HepG2 (cell line): ENCODE data around the gene ZNF385B. TPM values are rescaled to one million over a fixed set of nuclear protein-coding genes. Genes with fewer than 3 reads are reported as not detected.

ENCODE experiments used
- ESRRA ChIP-seq: sonication (generic); formaldehyde crosslinking; IDR thresholded peaks from 2 replicates; pipeline ENCODE4 v1.5.1; 2020; ENCODE audit warnings: mild to moderate bottlenecking, low read depth, missing genetic modification reagents
- GATA4 ChIP-seq: sonication (generic); IDR thresholded peaks from 2 replicates; pipeline ENCODE4 v1.6.1; 2016; ENCODE audit warnings: antibody characterized with exemption, low read depth, borderline replicate concordance
- GATAD1 ChIP-seq: IDR thresholded peaks from 2 replicates; pipeline ENCODE4 v1.6.1; 2016; ENCODE audit warnings: missing genetic modification reagents, missing compliant biosample characterization
- HNF4A ChIP-seq: sonication (generic); formaldehyde crosslinking; IDR thresholded peaks from 2 replicates; pipeline ENCODE4 v1.4.0; 2020; ENCODE audit warnings: missing genetic modification reagents
- MED8 ChIP-seq: sonication (generic); formaldehyde crosslinking; IDR thresholded peaks from 2 replicates; pipeline ENCODE4 v1.8.1; 2023; ENCODE audit warnings: mild to moderate bottlenecking, missing genetic modification reagents; ENCODE audit not compliant: insufficient replicate concordance
- PRDM10 ChIP-seq: sonication (generic); formaldehyde crosslinking; IDR thresholded peaks from 2 replicates; pipeline ENCODE4 v1.4.0; 2020; ENCODE audit warnings: low read depth, missing genetic modification reagents
- RERE ChIP-seq: IDR thresholded peaks from 2 replicates; pipeline ENCODE4 v1.6.1; 2016; ENCODE audit warnings: low read depth, missing genetic modification reagents, missing compliant biosample characterization
- ZBTB25 ChIP-seq: IDR thresholded peaks from 2 replicates; pipeline ENCODE4 v1.6.1; 2018; ENCODE audit warnings: missing genetic modification reagents
- ZFP36L1 ChIP-seq: sonication (generic); formaldehyde crosslinking; IDR thresholded peaks from 2 replicates; pipeline ENCODE4 v1.8.0; 2022; ENCODE audit warnings: mild to moderate bottlenecking, missing genetic modification reagents, moderate library complexity
- ZFP90 ChIP-seq: sonication (generic); formaldehyde crosslinking; IDR thresholded peaks from 2 replicates; pipeline ENCODE4 v1.8.0; 2022; ENCODE audit warnings: missing genetic modification reagents, mild to moderate bottlenecking, inconsistent platforms, borderline replicate concordance
- ZNF142 ChIP-seq: sonication (generic); formaldehyde crosslinking; IDR thresholded peaks from 2 replicates; pipeline ENCODE4 v1.4.0; 2020; ENCODE audit warnings: missing genetic modification reagents
- ZNF205 ChIP-seq: IDR thresholded peaks from 2 replicates; pipeline ENCODE4 v1.6.1; 2018; ENCODE audit warnings: missing biosample characterization, missing genetic modification reagents
- polyA plus RNA-seq, 8 experiments: library from polyadenylated mRNA; depleted of rRNA in 3 of 8; stranded (reverse) in 7 of 8; unstranded in 1 of 8; fragments of >200 nt; fragmentation: Illumina TruSeq in 4 of 8; extraction: Trizol in 4 of 8; gene quantifications; 2 replicates each; pipeline versions ENCODE4 v1.2.1 to v1.2.3, GENCODE V29; 2011 to 2016; ENCODE audit warnings: low read depth in 4 of 8, missing spikeins in 1 of 8, mixed read lengths in 1 of 8; ENCODE audit not compliant: insufficient read depth in 1 of 8
- total RNA-seq, 5 experiments: library from RNA; depleted of rRNA; stranded (reverse); fragments of >200 nt; fragmentation: Illumina TruSeq; extraction: Trizol; gene quantifications; 2 replicates each; pipeline ENCODE4 v1.2.3, GENCODE V29; 2016; ENCODE audit warnings: low read depth in 1 of 5

ZNF385B gene
- total and polyA plus RNA-seq, 2 of the 13 experiments (the other 11 are each of a cell fraction or from before 2014, with no cell fraction given), result 3.3 to 6.7 TPM

- peak; percentile 93 for TF ChIP-seq RERE (CRISPR knock-in tag)
- peak; percentile 92; the same call in 1 of the 2 replicates for TF ChIP-seq GATA4
- peak; percentile 92 for TF ChIP-seq PRDM10 (CRISPR knock-in tag)
- TF ChIP-seq ZNF205 (CRISPR knock-in tag), result peak; percentile 74
- TF ChIP-seq HNF4A (CRISPR knock-in tag), result peak; percentile 86
- peak; percentile 88 for TF ChIP-seq ZFP36L1 (CRISPR knock-in tag)
- TF ChIP-seq ZNF142 (CRISPR knock-in tag), result 0 out of 2 replicates have a peak, but pooled peaks have one; percentile 39
- peak; percentile 76 for TF ChIP-seq MED8 (CRISPR knock-in tag)
- peak; percentile 72; the same call in 1 of the 2 replicates for TF ChIP-seq ZBTB25
- TF ChIP-seq ESRRA (CRISPR knock-in tag), result peak; percentile 15; the same call in 1 of the 2 replicates
- TF ChIP-seq ZFP90 (CRISPR knock-in tag), result 0 out of 2 replicates have a peak, but pooled peaks have one; percentile 37
- peak; percentile 75 for TF ChIP-seq GATAD1 (CRISPR knock-in tag)
These were observed 318.0 kb downstream of the ZNF385B start (continued) for GRCh38 chr2:179543361-179543901.
